ENCODE results near the gene TPM1.

TPM1 gene

GRCh38 chr15:63073497-63074172 is 31.1 kb downstream of the TPM1 start:
- H3K36me3 ChIP-seq = peaks cover 27% of the 10 kb centered on the region
- no peak for TF ChIP-seq CTCF (IDR thresholded peaks at IDR 0.05)
- peaks cover 7% of the 10 kb centered on the region for H3K27me3 ChIP-seq
- H3K4me1 ChIP-seq (ENCODE audit: control insufficient read depth in 1 of 2, insufficient read depth in 1 of 2, low read depth in 1 of 2, low read length in 1 of 2) = no peaks in the 10 kb centered on the region
- H3K27ac ChIP-seq = no peak overlapping the region
- H3K9me3 ChIP-seq = no peaks in the 10 kb centered on the region
- no peak overlapping the region for H3K4me3 ChIP-seq (ENCODE audit: low read depth in 1 of 2, low read length in 1 of 2)

GRCh38 chr15:63075015-63075983 is 32.8 kb downstream of the TPM1 start:
- peaks cover 20% of the 10 kb centered on the region for H3K36me3 ChIP-seq
- H3K4me1 ChIP-seq (ENCODE audit: control insufficient read depth in 1 of 2, insufficient read depth in 1 of 2, low read depth in 1 of 2, low read length in 1 of 2) = no peaks in the 10 kb centered on the region
- no peak for TF ChIP-seq CTCF (IDR thresholded peaks at IDR 0.05)
- peaks cover 7% of the 10 kb centered on the region for H3K27me3 ChIP-seq
- H3K27ac ChIP-seq = no peak overlapping the region
- no peak overlapping the region for H3K4me3 ChIP-seq (ENCODE audit: low read depth in 1 of 2, low read length in 1 of 2)
- no peaks in the 10 kb centered on the region for H3K9me3 ChIP-seq

GRCh38 chr15:63075984-63076713 is 33.6 kb downstream of the TPM1 start:
- Histone ChIP-seq H3K4me1 (ENCODE audit: control insufficient read depth in 1 of 2, insufficient read depth in 1 of 2, low read depth in 1 of 2, low read length in 1 of 2) (no peaks in the 10 kb centered on the region), H3K9me3 (no peaks in the 10 kb centered on the region), H3K4me3 (ENCODE audit: low read depth in 1 of 2, low read length in 1 of 2) (no peak overlapping the region), H3K27ac (no peak overlapping the region), H3K36me3 (peaks cover 12% of the 10 kb centered on the region), H3K27me3 (peaks cover 7% of the 10 kb centered on the region)
- no peak for TF ChIP-seq CTCF (IDR thresholded peaks at IDR 0.05)

GRCh38 chr15:63076714-63077046 is 34.1 kb downstream of the TPM1 start:
- no peak for TF ChIP-seq CTCF (IDR thresholded peaks at IDR 0.05)
- Histone ChIP-seq H3K4me3 (ENCODE audit: low read depth in 1 of 2, low read length in 1 of 2) (no peak overlapping the region), H3K4me1 (ENCODE audit: control insufficient read depth in 1 of 2, insufficient read depth in 1 of 2, low read depth in 1 of 2, low read length in 1 of 2) (no peaks in the 10 kb centered on the region), H3K27ac (no peak overlapping the region), H3K9me3 (no peaks in the 10 kb centered on the region), H3K36me3 (peaks cover 6% of the 10 kb centered on the region), H3K27me3 (peaks cover 7% of the 10 kb centered on the region)

- H3K4me1 ChIP-seq (ENCODE audit: control insufficient read depth in 1 of 2, insufficient read depth in 1 of 2, low read depth in 1 of 2, low read length in 1 of 2) = no peaks in the 10 kb centered on the region
- H3K27me3 ChIP-seq = peaks cover 7% of the 10 kb centered on the region
- no peaks in the 10 kb centered on the region for H3K36me3 ChIP-seq
- H3K27ac ChIP-seq = no peak overlapping the region
- no peak overlapping the region for H3K4me3 ChIP-seq (ENCODE audit: low read depth in 1 of 2, low read length in 1 of 2)
- no peaks in the 10 kb centered on the region for H3K9me3 ChIP-seq
- TF ChIP-seq CTCF (IDR thresholded peaks at IDR 0.05) = no peak
These were observed 35.4 kb downstream of the TPM1 start for GRCh38 chr15:63077952-63078351.
